ENCODE data around the gene GRID1.
A peak's percentile ranks its signal among the peaks of the same experiment; 100 is the strongest.

GRCh38 chr10:86387178-86387794 is 20.7 kb upstream of the GRID1 start:
- TF ChIP-seq CTCF (IDR thresholded peaks at IDR 0.05) (peak in 1 of 6 experiments; percentile 8), POLR2A (IDR thresholded peaks at IDR 0.05) (no peak)

All from Peyer's patch (tissue), 4 donors.